Mucosa of gallbladder (tissue), 1 donor: ENCODE measurements around the gene EEF1G. TPM values are rescaled to one million over a fixed set of nuclear protein-coding genes. Genes with fewer than 3 reads are reported as not detected.
"Not testable (repeated sequence)": the region's sequence is repeated elsewhere in the genome, so short reads cannot be mapped to it uniquely, and the experiment has no call there.

Source experiments
- DNase-seq: peaks from one replicate; pipeline ENCODE4 v3.0.0-alpha.2; 2020; ENCODE audit warnings: low spot score
- total RNA-seq: library from RNA; stranded (reverse); gene quantifications from one replicate; pipeline ENCODE4 v1.2.1, GENCODE V29; 2021
- donor health status: DM: no; HTN: no; CAD: no.

EEF1G gene
- total RNA-seq, 1 donor from 2014 or later, result 1,062 TPM

DNA sequence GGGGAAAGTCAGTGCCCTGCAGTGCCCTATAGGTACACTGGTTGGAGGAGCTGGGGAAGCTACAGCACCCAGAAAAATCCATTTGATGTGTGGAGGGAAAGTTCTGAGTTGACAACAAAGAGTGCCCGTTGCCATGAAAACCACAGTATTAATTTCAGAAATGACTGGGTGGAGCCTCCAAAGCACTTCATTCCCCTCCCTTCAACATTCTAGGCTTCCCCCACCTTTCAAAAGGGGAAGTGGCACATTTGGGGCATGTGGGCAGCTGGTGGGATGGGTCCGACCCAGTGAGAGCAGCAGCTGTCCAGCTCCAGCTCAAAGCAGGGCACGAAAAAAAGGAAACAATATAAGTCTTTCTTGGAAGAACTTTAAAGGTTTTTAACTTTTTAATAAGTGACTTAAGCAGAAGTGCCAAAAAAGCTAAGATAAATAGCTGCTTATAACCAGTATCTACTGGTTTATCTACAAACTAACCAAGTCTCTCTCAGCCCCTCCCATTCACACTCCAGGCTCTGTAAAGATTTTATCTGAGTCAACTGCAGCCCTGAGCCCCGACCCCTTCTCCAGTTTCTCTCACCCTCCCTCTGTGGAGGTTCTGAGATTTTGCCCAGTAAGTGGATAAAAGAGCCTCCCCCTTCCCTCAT is 18.1 kb downstream of the EEF1G start:
- no peak for DNase-seq

DNA sequence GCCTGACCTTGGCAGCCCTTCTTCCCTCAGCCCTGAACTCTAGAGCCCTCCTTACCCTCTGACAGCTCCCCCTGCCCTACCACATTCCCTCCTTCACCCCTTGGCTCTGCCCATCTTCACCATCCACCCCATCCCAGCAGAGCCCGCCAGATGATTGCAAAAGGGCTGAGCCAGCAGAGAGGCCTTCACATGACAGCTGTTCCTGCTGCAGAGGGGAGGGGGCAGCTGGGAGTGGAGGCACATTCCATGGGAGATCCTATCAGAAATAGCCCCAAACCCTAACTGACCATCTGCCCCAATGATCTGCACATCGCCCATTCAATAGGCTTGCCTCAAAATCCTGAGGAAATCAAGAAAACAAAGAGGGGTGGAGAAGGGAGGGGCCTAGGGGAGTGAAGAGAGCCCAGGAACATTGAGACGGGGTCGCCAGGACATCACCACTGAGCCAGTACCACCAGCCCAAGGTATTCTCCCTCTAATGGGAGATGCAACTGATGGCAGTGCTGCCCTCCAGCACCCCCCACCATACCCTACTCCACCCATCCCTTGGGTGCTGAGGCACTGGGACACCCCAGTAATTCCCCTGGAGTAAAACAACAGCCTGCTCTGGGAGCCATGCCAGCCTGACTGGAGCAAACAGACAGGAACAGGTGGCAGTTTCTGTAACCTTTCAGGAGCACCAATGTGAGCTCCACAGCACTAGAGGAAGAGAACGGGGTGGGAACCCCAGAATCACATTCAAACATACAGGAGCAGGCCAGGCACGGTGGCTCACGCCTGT is 19.1 kb downstream of the EEF1G start:
- peak; percentile 51 for DNase-seq

DNA sequence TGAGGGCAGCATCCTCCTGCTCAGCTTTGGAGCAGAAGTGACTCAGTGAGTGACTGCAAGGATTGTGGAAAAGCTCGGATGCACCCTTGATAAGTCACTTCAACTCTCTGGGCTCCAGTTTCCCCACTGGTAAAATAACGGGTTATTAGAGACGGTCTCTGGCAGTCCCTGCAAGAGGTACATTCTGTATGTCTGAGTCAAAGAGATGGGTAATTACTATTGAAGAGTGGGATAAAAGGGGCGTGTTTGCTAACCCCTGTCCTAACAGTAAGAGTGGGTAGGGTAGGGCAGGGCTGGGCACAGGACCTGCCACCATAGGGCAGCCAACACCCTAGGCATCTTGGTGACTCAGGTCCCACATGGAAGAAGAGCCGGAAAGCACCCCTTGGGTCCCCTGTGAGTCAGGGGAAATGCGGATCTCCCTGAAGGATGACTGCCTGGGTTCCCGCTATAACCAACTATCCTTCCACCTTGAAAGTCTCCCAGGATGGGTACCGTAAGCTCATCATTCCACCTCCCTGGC is 19.8 kb downstream of the EEF1G start:
- DNase-seq, result no peak

DNA sequence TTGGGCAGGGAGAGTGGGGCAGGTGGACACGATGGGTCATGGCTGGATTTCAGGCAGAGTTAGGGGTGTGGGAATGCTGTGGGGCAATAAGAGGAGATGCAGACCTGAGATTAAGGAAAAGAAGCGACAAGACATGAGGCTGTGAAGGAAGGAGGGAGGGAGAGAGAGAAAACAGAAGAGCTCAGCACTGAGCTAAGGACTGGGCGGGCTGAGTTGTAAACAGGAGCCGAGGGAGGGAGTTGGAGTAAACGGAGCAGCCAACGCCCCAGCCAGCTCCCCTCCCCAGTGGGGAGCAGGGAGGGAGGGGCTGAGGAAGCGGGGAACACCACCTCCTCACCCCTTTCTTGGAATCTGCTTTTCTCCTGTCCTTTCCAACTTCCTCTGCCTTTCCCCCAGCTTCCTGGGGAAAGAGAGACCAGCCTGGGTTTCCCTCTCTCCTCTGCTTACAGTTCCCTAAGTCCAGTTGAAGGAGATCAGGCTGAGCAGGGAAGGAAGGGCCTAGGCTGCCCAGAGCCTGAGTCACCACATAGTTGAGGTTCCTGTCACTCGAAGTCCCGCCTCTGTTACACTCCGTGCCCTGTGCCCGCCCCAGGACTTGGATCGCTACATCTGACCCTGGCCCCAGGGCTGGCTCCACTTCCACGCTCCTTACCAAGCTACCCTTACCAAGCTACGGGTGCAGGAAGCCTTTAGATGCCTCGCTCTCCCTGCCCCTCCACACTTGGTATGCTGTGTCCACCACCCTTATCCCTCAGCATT is 20.4 kb downstream of the EEF1G start:
- DNase-seq, result peak; percentile 88

DNA sequence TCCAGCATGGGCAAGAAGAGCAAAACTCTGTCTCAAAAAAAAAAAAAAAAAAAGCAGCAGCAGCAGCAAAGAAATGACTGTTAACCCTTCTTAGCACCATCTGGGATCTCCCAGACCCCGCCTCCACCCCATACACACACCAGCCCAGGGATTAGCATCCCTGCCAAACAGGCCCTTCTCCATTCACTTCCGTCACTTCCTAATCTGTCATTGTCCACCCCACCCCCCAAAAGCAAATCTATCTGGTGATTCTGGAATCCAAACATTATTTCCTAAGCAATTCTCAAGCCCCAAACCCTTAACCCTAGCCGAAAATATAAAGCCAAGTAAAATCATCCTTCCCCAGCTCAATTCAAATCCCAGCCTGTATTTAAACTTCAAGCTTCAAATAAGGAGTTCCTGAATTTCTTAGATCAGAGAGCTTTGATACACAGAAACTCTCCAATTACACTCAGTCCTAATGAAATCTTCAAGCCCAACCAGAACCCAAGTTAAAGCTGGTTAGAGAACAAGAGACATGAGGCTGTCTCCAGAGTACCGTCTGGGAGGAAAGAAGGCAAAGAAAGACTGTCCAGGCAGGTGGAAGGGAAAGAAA is 21.1 kb downstream of the EEF1G start:
- DNase-seq, result no peak

DNA sequence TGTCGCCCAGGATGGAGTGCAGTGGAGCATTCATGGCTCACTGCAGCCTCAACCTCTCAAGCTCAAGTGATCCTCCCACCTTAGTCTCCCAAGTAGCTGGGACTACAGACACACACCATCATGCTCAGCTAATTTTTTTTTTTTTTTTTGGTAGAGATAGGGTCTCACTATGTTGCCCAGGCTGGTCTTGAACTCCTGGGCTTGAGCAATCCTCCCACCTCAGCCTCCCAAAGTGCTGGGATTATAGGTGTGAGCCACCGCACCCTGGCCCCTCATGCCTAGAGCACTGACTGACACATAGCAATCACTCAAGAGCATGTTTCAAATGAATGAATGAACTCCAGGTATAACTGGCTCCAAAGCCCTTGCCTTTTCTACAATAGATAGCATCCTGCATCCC is 23.2 kb downstream of the EEF1G start:
- DNase-seq, result not testable (repeated sequence)

DNA sequence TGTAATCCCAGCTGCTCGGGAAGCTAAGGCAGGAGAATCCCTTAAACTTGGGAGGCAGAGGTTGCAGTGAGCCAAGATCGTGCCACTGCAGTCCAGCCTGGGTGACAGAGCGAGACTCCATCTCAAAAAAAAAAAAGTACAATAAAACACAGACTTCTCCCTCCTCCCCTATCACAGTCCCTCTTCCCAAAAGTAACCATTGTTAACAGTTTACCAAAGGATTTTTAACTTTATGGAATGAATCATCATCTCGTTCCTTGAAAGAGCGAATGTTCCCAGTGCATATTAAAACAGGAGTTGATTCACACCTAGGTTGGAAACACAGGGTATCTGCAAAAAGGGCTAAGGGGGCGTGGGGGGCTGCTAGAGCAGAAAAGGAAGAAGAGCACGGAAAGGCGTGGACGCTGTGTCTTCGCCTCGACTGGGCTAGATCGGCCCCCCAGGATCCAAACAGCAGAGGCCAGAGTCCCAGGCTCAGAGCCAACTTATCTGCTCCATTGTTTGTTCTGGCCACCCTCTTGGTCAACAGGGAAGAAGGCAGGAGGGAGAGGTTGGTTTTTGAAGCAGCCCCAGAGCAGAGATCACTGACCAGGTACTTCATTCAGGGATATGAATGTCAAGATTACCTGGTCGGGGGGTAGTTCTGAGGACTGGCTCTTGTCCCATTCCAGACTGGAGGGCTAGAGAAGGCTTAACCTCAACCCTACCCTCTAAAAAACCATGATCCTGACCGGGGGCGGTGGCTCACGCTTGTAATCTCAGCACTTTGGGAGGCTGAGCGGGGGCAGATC is 25.0 kb downstream of the EEF1G start:
- DNase-seq, result peak; percentile 67

DNA sequence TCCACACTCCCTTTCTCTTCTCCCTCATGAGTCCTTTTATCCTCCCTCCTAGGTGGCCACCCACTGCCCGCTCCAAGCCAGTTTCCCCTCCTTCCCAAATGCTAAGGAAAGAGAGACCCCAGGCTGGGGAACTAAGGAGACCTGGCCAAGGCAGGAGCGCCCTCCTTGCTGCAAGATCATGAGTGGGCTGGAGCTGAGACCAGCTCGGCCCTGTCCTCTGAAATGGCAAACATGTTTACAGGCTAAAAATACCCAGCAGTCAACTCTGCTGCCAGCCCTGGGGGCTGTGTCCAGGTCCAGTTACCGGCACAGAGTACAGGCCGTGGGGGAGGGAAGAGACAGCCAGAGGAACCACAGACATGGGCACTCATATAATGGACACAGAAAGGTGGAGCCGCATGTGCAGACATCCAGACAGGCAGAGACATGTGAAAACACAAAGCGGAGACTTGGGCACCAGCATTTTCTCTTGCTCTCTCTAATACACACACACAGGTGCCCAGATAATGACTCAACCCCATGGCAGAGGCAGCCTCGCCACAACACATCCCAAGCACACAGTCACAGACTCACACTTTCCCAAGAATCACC is 25.9 kb downstream of the EEF1G start:
- no peak for DNase-seq

DNA sequence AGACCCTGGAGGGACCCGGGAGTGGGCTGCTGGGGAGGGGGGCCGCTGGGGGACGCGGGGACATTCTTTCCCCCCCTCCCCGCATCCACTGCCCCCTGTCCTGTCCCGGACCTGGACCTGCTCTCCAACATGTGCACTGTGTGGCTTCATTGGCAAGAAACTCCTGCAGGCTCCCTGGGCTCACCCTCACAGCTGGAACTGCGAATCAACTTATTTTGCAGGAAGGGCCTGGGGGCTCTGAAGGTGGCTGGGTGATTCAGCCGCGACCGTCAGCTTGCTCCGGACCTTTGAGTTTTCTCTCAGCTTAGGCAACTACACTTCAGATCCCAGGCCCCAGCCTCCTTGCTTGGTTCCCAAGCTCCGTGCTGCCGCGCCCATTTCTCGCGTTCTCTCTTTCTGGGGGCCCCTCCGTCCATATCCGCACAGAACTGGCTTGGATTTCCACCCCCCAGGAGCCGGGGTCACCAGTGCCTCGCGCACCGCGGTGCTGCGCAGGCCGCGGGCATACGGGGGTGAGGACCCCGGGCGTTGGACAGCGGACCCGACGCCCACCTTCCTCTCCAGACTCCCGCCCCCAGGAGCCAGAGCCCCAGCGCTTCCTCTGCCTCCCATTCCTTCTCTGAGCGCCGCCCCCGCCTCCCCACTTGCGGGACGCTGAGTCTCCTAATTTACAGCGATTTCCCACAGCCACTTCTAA is 26.6 kb downstream of the EEF1G start:
- no peak for DNase-seq

DNA sequence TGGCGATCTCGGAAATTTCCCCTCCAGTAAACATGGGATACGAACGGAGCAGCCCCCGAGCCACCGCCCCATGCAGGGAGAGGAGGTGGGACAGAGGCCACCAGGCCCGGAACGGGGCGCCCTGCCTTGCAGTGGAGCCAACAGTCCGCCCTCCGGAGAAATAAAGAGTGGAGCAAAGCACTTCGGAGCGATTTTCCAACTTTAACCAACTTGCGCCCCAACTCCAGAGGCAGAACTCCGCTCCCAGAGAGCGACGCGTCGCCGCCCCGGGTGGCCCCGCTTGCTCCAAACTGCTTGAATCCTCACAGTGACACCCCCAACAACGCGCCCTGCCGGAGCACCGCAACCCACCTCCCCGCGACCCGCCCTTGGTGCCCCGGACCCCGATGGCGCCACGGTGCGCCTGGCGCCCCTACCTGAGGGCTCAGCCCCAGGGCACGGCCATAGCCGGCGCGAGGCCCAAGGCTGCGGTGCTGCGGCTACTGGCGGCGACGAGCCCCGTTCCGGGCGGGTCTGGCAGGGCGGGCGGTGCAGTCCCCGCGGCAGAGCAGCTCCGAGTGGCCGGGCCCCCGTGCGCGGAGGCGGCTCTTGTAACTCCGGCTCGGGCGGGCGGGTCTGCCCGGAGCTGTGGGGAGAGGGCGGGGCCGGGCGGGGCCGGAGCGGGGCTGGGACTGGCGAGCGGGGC is 27.3 kb downstream of the EEF1G start, which contains the start of gene AHNAK:
AHNAK (minus strand) TSS at position 563 of the 685 bp plus-strand sequence. CDS start 10,708 bp downstream, outside the sequence.
- DNase-seq, result peak; percentile 80

DNA sequence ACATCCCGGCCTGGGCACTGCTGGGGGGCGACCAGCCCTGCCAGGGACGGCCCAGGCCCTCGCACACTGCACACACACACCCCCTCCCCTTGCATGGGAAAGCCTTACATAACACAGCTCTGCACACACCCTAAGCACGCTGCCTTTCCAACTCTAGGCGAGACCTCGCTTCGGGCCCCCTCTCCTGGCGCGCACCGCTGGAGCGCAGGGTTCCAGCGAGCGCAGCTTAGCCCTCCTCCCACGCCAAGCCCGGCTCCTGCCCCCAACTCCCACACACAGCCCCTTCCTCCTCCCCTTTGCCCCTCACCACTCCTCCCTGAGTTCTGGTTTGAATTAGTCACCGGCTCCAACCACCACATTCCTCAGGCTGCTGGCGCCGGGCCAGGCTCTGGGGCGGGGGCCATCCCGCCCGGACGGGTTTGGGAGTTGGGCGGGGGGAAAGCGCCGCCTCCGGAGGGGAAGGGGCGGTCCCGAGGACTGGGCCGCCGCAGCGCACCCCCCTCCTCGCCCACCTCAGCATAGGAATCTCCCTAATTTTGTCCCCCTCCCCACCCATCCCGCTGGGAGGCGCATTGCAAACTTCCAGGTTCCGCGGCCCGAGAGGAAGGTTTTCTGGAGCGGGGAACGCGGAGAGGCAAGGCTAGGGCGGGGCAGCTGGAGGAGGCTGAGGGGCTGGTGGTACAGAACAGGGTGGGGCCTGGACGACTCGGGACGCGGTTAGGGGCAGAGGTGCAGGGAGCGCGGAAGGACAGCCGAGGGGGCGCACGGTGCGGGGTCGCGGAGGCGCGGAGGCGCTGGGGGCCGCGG is 28.1 kb downstream of the EEF1G start:
- peak; percentile 90 for DNase-seq

DNA sequence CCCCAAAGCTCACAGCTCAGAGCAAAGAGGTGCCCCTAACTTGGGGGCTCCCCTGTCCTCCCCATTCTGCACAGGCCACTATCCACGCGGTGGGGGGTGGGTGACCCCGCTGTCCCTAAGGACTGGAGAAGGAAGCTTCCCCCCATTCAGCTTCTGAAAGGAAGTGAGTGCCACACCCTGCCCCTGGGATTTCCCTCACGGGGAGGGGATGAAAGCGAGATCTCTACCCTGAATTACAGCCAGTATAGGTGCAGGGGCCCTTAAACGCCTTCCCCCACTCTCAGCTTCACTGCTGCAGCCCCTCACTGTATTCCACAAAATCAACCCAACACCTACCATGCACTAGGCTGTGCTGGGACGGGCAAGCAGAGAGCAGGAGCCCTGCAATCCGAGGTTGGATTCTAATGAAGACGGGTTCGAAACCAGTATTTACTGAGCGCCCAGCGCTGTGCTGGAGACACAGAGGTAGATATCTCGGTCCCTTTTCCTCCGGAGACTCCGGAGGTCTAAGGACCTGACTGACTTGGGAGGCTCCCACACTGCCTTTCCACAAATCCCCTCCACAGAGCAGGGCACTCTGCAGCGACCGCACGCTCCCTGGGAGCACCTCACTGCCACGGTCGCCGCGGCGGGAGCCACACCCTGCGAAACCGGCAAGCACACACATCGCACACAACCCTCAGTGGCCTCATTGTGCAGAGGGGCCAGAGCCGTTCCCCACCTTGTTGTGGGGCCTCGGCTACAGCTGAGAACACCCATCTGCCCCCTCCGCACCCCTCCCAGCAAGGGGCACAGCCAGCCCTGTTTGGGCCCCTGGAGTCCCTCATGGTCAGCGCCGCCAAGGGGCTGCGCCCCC is 28.9 kb downstream of the EEF1G start:
- no peak for DNase-seq

DNA sequence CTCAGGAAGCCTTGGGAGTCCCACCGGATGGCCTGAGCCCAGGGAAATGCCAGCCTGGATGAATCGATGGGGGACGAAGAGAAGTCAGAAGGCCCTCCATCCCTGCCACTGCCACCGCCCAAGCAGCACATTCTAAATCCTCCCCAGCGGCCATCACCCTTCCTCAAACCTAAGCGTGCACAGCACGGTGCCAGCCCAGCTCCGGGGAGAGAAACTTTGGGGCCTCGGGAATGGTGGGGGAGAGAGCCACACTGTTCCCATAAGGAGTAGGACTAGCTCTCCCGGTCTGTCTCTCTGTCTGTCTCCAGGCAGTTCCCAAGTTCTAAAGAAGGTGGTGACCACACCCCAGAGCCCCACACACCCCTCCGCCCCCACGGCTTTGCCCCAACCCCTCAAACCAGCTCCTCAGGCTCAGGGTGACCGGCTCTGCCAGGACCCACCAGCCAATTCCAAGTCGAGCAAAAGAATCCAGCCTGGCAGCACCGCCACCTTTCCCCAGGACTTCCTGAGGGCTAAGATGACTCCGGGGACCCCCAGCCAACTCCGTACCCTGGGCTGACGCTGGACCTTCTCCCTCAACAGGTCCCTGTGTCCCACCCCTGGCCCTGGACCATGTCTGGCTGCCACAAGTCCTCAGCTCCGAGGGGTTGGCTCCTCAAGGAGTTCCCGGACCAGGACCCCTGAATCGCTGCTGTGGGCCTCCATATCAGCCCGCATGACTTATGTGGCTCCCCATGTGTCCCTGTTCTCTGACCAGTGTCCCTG is 29.8 kb downstream of the EEF1G start:
- DNase-seq, result no peak

DNA sequence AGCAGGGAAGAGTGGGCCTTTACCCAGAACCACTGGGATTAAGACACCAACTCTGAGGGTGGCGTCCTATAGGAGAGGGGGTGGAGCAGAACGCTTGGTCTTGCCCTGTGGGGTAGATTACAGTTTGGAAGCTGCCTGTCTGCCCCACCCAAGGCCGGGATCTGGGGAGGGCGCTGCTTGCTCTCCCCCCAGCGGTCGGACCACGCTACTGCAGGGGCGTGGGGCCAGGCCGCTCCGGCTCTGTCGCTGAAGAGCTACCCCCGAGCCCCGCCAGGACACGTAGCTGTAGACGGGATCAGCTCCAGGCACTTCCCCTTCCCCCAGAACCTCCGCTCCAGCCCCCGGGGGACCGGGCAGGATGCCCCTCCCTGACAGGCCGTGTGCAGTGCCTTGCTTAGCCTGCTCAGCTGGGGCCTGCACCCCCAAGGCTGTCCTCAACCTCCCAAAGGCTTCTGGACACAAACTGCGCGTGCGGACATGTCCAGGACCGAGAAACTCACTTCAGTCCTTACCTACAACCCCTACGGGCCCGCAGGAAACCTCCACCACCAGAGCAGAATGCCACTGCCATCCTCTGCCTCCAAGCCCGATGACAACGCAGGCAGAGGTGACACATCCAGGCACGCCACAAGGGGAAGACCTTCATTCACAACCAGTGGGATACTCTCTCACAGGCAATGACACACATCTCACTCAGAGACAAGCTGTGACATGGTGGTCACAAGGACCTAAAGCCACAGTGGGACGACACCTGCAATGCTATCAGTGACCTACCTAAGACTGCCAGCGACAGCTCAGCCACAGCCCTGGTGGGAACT is 30.7 kb downstream of the EEF1G start:
- DNase-seq, result peak; percentile 71

DNA sequence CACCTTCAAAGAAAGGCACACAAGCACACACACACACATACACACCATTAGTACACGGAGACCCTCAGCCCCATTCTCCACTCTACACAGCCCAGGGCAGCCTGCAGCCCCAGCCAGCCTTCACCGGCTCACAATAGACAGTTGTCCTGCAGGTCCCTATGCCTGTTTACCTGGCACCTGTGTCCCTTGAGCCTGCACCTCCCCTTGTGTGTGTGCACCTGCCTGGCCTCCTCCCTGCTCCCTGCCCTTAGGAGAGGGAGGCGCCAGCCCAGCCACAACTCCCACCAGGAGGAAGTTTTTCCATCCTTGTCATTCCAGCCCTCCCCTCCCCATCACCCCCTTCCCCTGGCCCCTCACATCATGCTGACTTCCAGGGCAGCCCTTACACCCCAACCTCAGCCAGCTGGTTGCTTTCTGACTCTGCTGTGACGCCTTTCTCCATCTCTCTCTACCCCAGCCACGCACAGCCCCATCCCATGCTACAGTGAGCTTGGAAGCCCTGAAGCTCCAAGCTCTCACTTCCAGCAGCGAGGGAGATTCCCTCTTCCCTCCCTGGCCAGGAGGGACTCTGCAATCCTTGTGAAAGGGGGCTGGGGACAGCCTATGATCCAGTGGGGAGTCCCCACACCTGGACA is 31.5 kb downstream of the EEF1G start:
- peak; percentile 39 for DNase-seq
